Neural crest cell (in vitro differentiated cells): ENCODE measurements around the gene NTM. TPM values are rescaled to one million over a fixed set of nuclear protein-coding genes. Genes with fewer than 3 reads are reported as not detected.

Experiments
- DNase-seq: peaks from one replicate; pipeline ENCODE4 v3.0.0; 2021; ENCODE audit warnings: low read depth, mixed read lengths, low spot score
- H3K27ac Mint-ChIP-seq: one replicate; pipeline ENCODE4 v1.8.0; 2021; ENCODE audit warnings: mild to moderate bottlenecking, mixed read lengths; ENCODE audit not compliant: unreplicated experiment
- H3K27me3 Mint-ChIP-seq: 2 replicates; pipeline ENCODE4 v1.8.0; 2021; ENCODE audit warnings: low read depth, mild to moderate bottlenecking, mixed read lengths
- H3K36me3 Mint-ChIP-seq: 2 replicates; pipeline ENCODE4 v1.8.0; 2021; ENCODE audit warnings: low read depth, mild to moderate bottlenecking, mixed read lengths
- H3K4me1 Mint-ChIP-seq: 2 replicates; pipeline ENCODE4 v1.8.0; 2021; ENCODE audit warnings: mixed read lengths
- H3K4me3 Mint-ChIP-seq: one replicate; pipeline ENCODE4 v1.8.0; 2021; ENCODE audit warnings: mild to moderate bottlenecking, mixed read lengths
- H3K9me3 Mint-ChIP-seq: 2 replicates; pipeline ENCODE4 v1.8.0; 2021; ENCODE audit warnings: mixed read lengths
- total RNA-seq: library from RNA; stranded (reverse); gene quantifications from 2 replicates; pipeline ENCODE4 v1.2.1, GENCODE V29; 2021
- TF ChIP-seq, protein P1 (sequence below): fragments of 200-600 bp; sonication (generic); conservative IDR thresholded peaks from 2 replicates; pipeline ENCODE4 v1.5.0; 2021; ENCODE audit warnings: antibody characterized with exemption, mild to moderate bottlenecking

NTM gene
- total RNA-seq, 1 donor from 2014 or later: 11.3 TPM

DNA sequence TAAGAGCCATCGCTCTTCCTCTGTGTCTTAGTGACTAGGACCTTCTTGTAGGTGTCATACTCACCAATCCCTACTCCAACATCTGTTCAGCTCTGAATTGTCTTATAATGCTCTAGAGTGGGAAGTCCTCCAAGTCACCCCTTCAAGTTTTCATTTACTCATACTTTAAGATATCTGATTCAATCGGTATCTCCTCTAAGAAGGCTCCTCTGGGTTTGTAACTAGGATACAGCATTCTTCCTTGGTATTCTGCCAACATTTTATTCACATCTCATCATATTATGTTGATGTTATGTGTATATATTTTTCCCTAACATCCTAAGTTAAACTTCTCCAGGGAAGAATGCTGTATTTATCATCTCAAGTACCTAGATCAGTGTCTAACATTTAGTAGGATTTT is 662.1 kb downstream of the NTM start:
- Mint-ChIP-seq H3K27ac (no peak overlapping the region), H3K4me3 (no peak overlapping the region), H3K9me3 (peaks cover 7% of the 10 kb centered on the region), H3K36me3 (no peaks in the 10 kb centered on the region), H3K27me3 (no peaks in the 10 kb centered on the region), H3K4me1 (no peaks in the 10 kb centered on the region)
- no peak for DNase-seq
- TF ChIP-seq, protein P1, sequence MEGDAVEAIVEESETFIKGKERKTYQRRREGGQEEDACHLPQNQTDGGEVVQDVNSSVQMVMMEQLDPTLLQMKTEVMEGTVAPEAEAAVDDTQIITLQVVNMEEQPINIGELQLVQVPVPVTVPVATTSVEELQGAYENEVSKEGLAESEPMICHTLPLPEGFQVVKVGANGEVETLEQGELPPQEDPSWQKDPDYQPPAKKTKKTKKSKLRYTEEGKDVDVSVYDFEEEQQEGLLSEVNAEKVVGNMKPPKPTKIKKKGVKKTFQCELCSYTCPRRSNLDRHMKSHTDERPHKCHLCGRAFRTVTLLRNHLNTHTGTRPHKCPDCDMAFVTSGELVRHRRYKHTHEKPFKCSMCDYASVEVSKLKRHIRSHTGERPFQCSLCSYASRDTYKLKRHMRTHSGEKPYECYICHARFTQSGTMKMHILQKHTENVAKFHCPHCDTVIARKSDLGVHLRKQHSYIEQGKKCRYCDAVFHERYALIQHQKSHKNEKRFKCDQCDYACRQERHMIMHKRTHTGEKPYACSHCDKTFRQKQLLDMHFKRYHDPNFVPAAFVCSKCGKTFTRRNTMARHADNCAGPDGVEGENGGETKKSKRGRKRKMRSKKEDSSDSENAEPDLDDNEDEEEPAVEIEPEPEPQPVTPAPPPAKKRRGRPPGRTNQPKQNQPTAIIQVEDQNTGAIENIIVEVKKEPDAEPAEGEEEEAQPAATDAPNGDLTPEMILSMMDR: no peak

DNA sequence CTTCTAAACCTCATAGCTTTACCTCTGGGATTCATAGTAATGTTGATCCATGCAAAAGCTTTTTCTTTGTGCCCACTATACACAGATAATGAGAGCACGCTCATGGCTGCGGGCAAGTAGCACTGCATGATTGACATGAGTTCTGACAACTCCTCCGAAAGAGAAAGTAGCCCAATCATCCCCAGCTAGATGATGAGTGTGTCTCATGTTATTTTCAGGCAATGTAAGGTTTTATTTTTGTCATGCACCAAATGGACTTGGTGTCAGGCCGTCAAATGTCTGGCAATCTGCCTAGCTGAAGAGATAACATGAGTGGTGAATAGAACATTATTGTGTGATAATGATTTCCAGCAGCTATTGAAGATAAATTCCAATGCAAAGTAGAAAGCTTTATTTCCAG is 662.6 kb downstream of the NTM start:
- Mint-ChIP-seq H3K36me3 (no peaks in the 10 kb centered on the region), H3K4me3 (no peak overlapping the region), H3K27ac (no peak overlapping the region), H3K27me3 (no peaks in the 10 kb centered on the region), H3K9me3 (peaks cover 7% of the 10 kb centered on the region), H3K4me1 (no peaks in the 10 kb centered on the region)
- TF ChIP-seq, protein P1: no peak
- no peak for DNase-seq

DNA sequence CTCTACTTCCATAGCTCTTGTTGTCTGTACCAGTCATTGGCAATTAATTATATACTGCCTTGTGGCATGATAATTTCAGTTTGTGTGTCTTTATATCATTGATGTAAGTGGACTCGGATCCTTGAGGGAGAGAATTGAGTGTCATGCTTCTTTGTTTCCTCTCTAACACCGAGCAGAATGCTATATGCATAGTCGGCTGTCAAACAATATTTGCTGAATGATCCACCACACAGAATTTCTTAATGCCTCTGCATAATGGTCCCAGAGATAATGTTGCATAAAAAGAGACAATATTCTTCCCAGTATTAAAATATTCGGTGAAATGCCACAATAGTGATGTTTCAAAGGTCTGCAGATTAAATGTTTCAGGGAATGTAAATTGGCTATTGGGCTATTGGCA is 664.8 kb downstream of the NTM start:
- Mint-ChIP-seq H3K27me3 (no peaks in the 10 kb centered on the region), H3K27ac (no peak overlapping the region)
- DNase-seq: no peak

DNA sequence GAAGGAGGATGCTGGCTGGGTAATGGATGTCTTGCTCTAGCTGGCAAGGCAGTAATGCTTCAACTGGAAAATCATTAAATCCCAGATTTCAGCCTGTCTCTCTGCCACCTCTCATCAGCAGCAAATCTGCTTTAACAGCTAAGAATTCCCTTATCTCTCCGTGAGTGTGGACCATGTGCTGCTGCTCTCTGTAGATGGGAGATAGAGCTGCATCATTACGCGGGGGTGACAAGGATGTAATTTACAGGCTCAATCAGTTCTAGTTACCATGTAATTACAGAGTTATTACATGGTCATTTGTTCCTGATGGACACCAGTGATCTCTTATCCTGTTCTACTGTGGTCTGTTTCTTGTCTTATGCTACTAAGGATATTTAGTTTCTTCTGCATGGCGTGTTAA is 665.4 kb downstream of the NTM start:
- Mint-ChIP-seq H3K4me1 (peaks cover under 1% of the 10 kb centered on the region), H3K9me3 (peaks cover 7% of the 10 kb centered on the region)

More for the DNA sequence above, 664.8 kb downstream of the NTM start:
- no peaks in the 10 kb centered on the region for H3K4me1 Mint-ChIP-seq
- H3K9me3 Mint-ChIP-seq: peaks cover 7% of the 10 kb centered on the region
- no peaks in the 10 kb centered on the region for H3K36me3 Mint-ChIP-seq
- TF ChIP-seq, protein P1: no peak
- no peak overlapping the region for H3K4me3 Mint-ChIP-seq

DNA sequence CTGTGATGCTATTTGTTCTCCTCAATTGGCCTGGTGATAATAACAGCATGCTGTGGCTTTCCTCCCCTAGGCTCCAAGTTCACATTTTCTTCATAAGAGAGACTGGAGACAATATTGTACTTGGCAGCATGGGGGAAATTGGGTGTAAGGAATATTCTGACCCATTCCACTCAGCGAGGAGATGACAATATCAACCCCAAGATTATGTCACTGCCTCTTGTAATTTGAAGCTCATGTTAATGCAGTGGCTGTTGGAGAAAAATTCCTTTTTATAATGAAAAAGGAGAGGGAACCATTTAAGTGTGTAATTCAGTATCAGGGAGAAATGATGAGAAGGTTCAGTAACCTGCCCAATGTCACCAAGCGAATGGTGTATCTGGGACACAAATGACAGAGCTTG is 665.8 kb downstream of the NTM start:
- no peak overlapping the region for H3K4me3 Mint-ChIP-seq
- TF ChIP-seq, protein P1: no peak
- H3K9me3 Mint-ChIP-seq: peaks cover 6% of the 10 kb centered on the region
- no peak overlapping the region for H3K27ac Mint-ChIP-seq
- no peak for DNase-seq
- H3K4me1 Mint-ChIP-seq: peaks cover 5% of the 10 kb centered on the region
- no peaks in the 10 kb centered on the region for H3K36me3 Mint-ChIP-seq
- no peaks in the 10 kb centered on the region for H3K27me3 Mint-ChIP-seq

More for the DNA sequence above, 665.4 kb downstream of the NTM start:
- Mint-ChIP-seq H3K27me3 (no peaks in the 10 kb centered on the region), H3K27ac (no peak overlapping the region), H3K4me3 (no peak overlapping the region), H3K36me3 (no peaks in the 10 kb centered on the region)
- TF ChIP-seq, protein P1: no peak
- no peak for DNase-seq
